IPS DF 6.9 (cell line): ENCODE measurements around the gene LIX1L.
A peak's percentile ranks its signal among the peaks of the same experiment; 100 is the strongest.

Source experiments
- DNase-seq: peaks from one replicate; pipeline ENCODE4 v3.0.0-alpha.2; 2013; ENCODE audit warnings: low read depth, low spot score
- H3K27ac ChIP-seq: one replicate; pipeline ENCODE4 v1.5.1; 2013; ENCODE audit warnings: low read length, control low read depth
- H3K27me3 ChIP-seq: 2 replicates; pipeline ENCODE4 v1.6.1; 2013; ENCODE audit warnings: mild to moderate bottlenecking, low read length; ENCODE audit not compliant: control insufficient read depth, insufficient read depth
- H3K36me3 ChIP-seq: 2 replicates; pipeline ENCODE4 v1.6.1; 2013; ENCODE audit warnings: low read length; ENCODE audit not compliant: control insufficient read depth, insufficient read depth
- H3K4me1 ChIP-seq: 2 replicates; pipeline ENCODE4 v1.6.1; 2013; ENCODE audit warnings: low read length; ENCODE audit not compliant: control insufficient read depth, insufficient read depth
- H3K4me3 ChIP-seq: 2 replicates; pipeline ENCODE4 v1.5.1; 2013; ENCODE audit warnings: mild to moderate bottlenecking, low read length
- H3K9me3 ChIP-seq: 2 replicates; pipeline ENCODE4 v1.6.1; 2013; ENCODE audit warnings: low read length, inconsistent platforms; ENCODE audit not compliant: control insufficient read depth, insufficient read depth
- WGBS: extraction: QIAGEN DNeasy Blood & Tissue Kit; methylation state at CpG from one replicate; pipeline ENCODE4 v1.1.7; 2013; ENCODE audit warnings: mixed read lengths, missing lambda C conversion rate; ENCODE audit not compliant: insufficient read length, insufficient coverage; 5-methylcytosine and 5-hydroxymethylcytosine counted together

LIX1L gene

DNA sequence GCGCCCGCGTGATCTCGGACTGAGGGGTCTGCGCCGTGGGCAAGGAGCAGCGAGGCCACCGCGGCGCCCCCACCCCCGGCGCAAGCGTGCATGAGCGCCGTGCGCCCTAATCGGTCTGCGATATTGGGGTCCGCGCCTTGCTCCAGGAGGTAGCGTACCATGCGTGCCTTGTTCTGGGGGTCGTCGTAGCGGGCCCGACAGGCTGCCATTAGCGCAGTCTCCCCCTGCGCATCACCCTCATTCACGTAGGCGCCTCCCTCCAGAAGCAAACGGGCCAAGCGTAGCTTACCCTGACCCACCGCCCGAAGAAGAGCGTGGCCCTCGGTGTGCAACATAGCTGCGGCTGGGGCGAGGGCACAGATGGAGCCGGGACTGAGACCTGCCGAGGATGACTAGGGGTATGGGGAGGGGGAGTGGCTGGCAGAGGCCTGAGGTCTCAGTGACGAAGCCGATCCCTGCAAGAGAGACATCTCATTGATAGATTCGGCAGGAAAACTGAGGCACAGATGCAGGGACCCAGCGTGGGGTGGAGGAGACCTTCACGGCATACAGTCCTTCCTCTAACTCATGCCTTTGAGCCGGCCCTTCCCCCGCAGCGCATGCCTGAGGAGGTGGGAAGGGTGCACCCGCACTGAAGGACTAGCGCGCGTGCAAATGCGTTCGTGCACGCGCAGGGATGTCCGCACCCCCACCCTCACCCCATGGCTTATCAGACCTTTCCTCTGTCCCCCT, 3.8 kb upstream of the LIX1L start:
- Histone ChIP-seq H3K4me1 (peaks cover 3% of the 10 kb centered on the region; the same call in 1 of the 2 replicates), H3K4me3 (peak overlapping the region; percentile 57; the same call in 1 of the 2 replicates), H3K27me3 (peaks cover 29% of the 10 kb centered on the region), H3K36me3 (no peaks in the 10 kb centered on the region), H3K9me3 (no peaks in the 10 kb centered on the region), H3K27ac (no peak overlapping the region)
- no CpG with 5 or more reads among the region's 57 CpGs for WGBS
- DNase-seq = no peak

- no CpG with 5 or more reads among the region's 22 CpGs for WGBS
- peak overlapping the region; percentile 57; the same call in 1 of the 2 replicates for H3K4me3 ChIP-seq
- peaks cover 29% of the 10 kb centered on the region for H3K27me3 ChIP-seq
- H3K9me3 ChIP-seq = no peaks in the 10 kb centered on the region
- H3K4me1 ChIP-seq = peaks cover 3% of the 10 kb centered on the region; the same call in 1 of the 2 replicates
- no peaks in the 10 kb centered on the region for H3K36me3 ChIP-seq
- no peak for DNase-seq
- H3K27ac ChIP-seq = no peak overlapping the region
These were observed 3.2 kb upstream of the LIX1L start for GRCh38 chr1:145961109-145961424.

DNA sequence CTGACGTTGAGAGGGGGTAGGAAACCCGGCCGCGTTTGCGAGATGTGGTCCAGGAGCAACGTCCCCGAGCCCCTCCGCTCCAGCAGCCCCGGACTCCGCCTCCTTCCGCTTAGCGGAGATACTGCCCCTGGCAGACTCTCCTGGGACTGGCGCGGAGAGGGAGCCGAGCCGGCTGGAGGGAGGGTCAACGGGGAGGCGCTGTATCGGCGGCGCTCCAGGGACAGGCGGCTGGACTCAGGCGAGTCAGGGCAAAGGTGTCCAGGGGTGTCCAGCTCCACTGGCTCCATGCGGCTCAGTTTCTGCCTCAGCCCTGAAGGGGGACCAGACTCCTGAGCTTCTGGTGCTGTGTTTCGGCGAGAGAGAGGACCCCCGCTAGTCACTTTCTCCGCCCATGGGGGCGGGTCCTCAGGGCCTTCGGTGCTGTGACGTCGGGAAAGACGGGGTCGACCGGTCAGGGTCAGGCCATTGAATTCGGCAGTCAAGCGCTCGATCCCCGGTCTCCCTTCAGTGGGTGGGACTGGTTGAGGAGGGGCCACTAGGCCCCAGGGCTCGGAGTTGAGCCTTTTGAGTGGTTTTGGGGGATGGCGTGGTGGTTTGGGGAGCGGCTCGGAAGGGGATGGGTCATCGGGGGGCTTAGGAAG, 2.8 kb upstream of the LIX1L start:
- no peak overlapping the region for H3K27ac ChIP-seq
- DNase-seq = peak; percentile 74
- peak overlapping the region; percentile 57; the same call in 1 of the 2 replicates for H3K4me3 ChIP-seq
- peaks cover 31% of the 10 kb centered on the region for H3K27me3 ChIP-seq
- no peaks in the 10 kb centered on the region for H3K36me3 ChIP-seq
- WGBS = no CpG with 5 or more reads among the region's 44 CpGs
- no peaks in the 10 kb centered on the region for H3K9me3 ChIP-seq
- H3K4me1 ChIP-seq = peaks cover 3% of the 10 kb centered on the region; the same call in 1 of the 2 replicates

- DNase-seq = no peak
- peak overlapping the region; percentile 57; the same call in 1 of the 2 replicates for H3K4me3 ChIP-seq
- no peaks in the 10 kb centered on the region for H3K9me3 ChIP-seq
- peaks cover 3% of the 10 kb centered on the region; the same call in 1 of the 2 replicates for H3K4me1 ChIP-seq
- no peaks in the 10 kb centered on the region for H3K36me3 ChIP-seq
- no CpG with 5 or more reads among the region's 12 CpGs for WGBS
- H3K27ac ChIP-seq = no peak overlapping the region
- H3K27me3 ChIP-seq = peaks cover 31% of the 10 kb centered on the region
These were observed 2.2 kb upstream of the LIX1L start for GRCh38 chr1:145959957-145960467.

DNA sequence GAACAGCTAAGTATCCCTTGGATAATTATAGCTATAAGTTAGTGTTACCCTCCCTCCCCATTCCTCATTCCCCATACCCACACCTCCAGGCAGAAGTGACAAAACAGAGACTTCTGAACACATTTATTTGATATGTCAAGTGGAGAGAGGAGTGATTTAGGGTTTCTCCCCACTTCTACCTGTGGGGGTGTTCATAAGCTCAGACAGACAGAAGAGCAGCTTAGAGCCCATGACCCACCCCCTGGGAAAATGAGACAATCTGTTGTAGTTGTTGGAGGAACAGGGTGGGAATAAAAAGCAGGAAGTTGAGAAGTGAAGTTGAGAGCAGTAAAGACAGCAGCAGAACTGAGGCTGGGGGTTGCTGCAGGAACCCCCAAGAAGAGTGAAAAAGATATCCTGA, 1.5 kb upstream of the LIX1L start:
- DNase-seq = no peak
- no peaks in the 10 kb centered on the region for H3K9me3 ChIP-seq
- H3K4me1 ChIP-seq = peaks cover 3% of the 10 kb centered on the region; the same call in 1 of the 2 replicates
- no peak overlapping the region for H3K4me3 ChIP-seq
- no peaks in the 10 kb centered on the region for H3K36me3 ChIP-seq
- H3K27me3 ChIP-seq = peaks cover 31% of the 10 kb centered on the region
- H3K27ac ChIP-seq = no peak overlapping the region

GRCh38 chr1:145958734-145959133, 917 bp upstream of the LIX1L start:
- H3K4me1 ChIP-seq = peaks cover under 1% of the 10 kb centered on the region; the same call in 1 of the 2 replicates
- DNase-seq = no peak
- H3K36me3 ChIP-seq = no peaks in the 10 kb centered on the region
- H3K4me3 ChIP-seq = no peak overlapping the region
- peaks cover 29% of the 10 kb centered on the region for H3K27me3 ChIP-seq
- no peaks in the 10 kb centered on the region for H3K9me3 ChIP-seq
- no peak overlapping the region for H3K27ac ChIP-seq

GRCh38 chr1:145956781-145957442, 905 bp downstream of the LIX1L start:
- H3K4me3 ChIP-seq = peak overlapping the region; percentile 69; the same call in 1 of the 2 replicates
- no peak for DNase-seq
- peaks cover 15% of the 10 kb centered on the region for H3K27me3 ChIP-seq
- WGBS = 100% methylated on average over 1 of the region's 3 CpGs
- H3K27ac ChIP-seq = no peak overlapping the region
- no peaks in the 10 kb centered on the region for H3K36me3 ChIP-seq
- no peaks in the 10 kb centered on the region for H3K9me3 ChIP-seq
- no peaks in the 10 kb centered on the region for H3K4me1 ChIP-seq

DNA sequence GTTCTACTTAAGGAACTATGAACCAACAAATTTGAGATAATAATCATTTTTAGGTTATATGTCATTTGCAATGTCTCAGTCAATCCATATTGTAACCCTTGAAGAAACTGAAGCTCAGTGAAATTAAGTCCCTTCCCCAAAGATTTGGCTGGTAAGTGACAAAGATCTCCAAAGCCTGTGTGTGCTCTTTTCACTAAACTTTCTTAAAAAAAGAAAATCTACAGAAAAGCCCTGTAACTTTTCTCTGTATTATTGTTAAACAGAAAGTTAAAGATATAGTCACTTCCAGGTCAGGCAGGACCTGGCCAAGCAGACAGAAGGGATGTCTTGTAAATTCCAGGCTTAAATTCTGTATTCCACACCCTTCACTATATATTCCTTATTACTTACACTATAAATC, 1.5 kb downstream of the LIX1L start:
- peaks cover 10% of the 10 kb centered on the region; the same call in 1 of the 2 replicates for H3K27me3 ChIP-seq
- H3K9me3 ChIP-seq = no peaks in the 10 kb centered on the region
- no peak overlapping the region for H3K27ac ChIP-seq
- no peak for DNase-seq
- no peak overlapping the region for H3K4me3 ChIP-seq
- H3K36me3 ChIP-seq = no peaks in the 10 kb centered on the region
- H3K4me1 ChIP-seq = no peaks in the 10 kb centered on the region

DNA sequence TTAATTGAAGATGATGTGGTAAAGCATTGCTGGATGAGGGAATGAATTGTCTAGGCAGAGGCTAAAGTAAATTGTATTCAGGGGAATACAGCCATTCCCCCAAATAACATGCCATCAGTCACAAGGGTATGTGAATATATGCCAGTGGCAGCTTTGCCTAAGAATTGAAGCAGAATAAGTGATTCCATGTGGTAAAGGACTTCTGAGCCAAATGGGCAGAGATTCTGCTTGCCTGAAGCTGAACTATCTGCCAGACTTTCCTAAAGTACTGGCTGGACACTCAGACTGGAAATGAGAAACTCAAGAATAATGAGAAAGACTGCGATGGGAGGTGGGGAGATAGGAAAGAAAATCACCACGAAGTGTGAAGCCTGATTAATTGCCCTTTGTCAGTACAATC, 2.4 kb downstream of the LIX1L start:
- H3K4me1 ChIP-seq = peaks cover 2% of the 10 kb centered on the region; the same call in 1 of the 2 replicates
- whole genome bisulfite sequencing = no CpG with 5 or more reads among the region's 2 CpGs
- no peaks in the 10 kb centered on the region for H3K9me3 ChIP-seq
- H3K27ac ChIP-seq = no peak overlapping the region
- H3K36me3 ChIP-seq = no peaks in the 10 kb centered on the region
- no peak overlapping the region for H3K4me3 ChIP-seq
- no peak for DNase-seq
- H3K27me3 ChIP-seq = peaks cover 10% of the 10 kb centered on the region; the same call in 1 of the 2 replicates

GRCh38 chr1:145953861-145954260, 4.0 kb downstream of the LIX1L start:
- H3K4me3 ChIP-seq = no peak overlapping the region
- WGBS = no CpG with 5 or more reads among the region's 6 CpGs
- H3K36me3 ChIP-seq = no peaks in the 10 kb centered on the region
- H3K27ac ChIP-seq = no peak overlapping the region
- H3K27me3 ChIP-seq = peaks cover 2% of the 10 kb centered on the region; the same call in 1 of the 2 replicates
- no peak for DNase-seq
- peaks cover 2% of the 10 kb centered on the region; the same call in 1 of the 2 replicates for H3K4me1 ChIP-seq
- H3K9me3 ChIP-seq = no peaks in the 10 kb centered on the region
